Thyroid gland (tissue), 4 donors: Measurements from ENCODE around the gene DDHD1.

Experiments used
- POLR2A ChIP-seq, 2 donors: fragments of 450-650 bp; IDR thresholded peaks; one replicate each; pipeline ENCODE4 v1.6.1; 2017; ENCODE audit warnings: antibody characterized with exemption in 2 of 2, mild to moderate bottlenecking in 2 of 2, moderate library complexity in 1 of 2
- TF ChIP-seq, protein P1 (sequence below), 6 experiments: fragments of 200-600 bp in 3 of 6; fragments of 450-650 bp in 3 of 6; sonication (generic) in 3 of 6; IDR thresholded peaks; one replicate each; pipeline ENCODE4 v1.5.1; 2016 to 2019; ENCODE audit warnings: antibody characterized with exemption in 6 of 6, mild to moderate bottlenecking in 2 of 6, inconsistent platforms in 1 of 6, moderate library complexity in 1 of 6

DNA sequence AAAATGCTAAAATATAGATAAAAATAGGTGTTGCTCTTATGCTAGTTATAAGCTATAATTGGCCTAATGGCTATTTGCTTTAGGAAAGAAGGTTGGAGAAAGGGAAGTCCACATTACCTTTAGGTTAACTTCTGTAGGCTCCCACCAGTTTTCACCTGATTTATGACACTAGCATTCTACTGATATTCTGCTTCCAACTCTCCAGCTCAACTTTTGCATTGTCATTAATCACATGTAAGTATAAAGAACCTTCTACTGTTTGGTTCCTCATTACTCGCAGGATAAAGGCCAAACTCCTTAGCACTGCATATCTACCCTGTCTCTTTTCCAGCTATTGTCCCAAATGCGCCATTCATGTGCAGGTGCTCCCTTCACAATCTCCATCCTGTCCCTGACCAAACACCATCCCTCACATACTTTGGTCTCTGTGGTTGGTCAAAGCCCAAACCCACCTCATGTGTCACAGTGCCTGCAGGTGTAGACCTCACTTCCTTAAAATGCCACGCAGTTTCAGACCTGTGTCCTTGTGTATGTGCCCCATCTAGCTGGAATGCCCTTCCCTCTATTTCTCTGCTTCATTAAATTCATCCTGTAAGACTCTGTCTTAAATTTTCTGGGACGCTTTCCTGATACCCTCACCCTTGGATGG is 3.3 kb downstream of the DDHD1 start:
- TF ChIP-seq POLR2A (IDR thresholded peaks at IDR 0.05) = no peak
- TF ChIP-seq, protein P1, sequence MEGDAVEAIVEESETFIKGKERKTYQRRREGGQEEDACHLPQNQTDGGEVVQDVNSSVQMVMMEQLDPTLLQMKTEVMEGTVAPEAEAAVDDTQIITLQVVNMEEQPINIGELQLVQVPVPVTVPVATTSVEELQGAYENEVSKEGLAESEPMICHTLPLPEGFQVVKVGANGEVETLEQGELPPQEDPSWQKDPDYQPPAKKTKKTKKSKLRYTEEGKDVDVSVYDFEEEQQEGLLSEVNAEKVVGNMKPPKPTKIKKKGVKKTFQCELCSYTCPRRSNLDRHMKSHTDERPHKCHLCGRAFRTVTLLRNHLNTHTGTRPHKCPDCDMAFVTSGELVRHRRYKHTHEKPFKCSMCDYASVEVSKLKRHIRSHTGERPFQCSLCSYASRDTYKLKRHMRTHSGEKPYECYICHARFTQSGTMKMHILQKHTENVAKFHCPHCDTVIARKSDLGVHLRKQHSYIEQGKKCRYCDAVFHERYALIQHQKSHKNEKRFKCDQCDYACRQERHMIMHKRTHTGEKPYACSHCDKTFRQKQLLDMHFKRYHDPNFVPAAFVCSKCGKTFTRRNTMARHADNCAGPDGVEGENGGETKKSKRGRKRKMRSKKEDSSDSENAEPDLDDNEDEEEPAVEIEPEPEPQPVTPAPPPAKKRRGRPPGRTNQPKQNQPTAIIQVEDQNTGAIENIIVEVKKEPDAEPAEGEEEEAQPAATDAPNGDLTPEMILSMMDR (IDR thresholded peaks at IDR 0.05) = no peak
